Dendritic cell treated with granulocyte-macrophage colony-stimulating factor and Interleukin-4, amounts not matched to agents 40 ng/mL and 50 ng/mL, for 4 days (primary cell): ENCODE results near the gene RIPOR2.
A peak's percentile ranks its signal among the peaks of the same experiment; 100 is the strongest.

Experiments used
- H3K27ac Mint-ChIP-seq: one replicate; pipeline ENCODE4 v1.8.0; 2022; ENCODE audit warnings: mild to moderate bottlenecking, mixed read lengths
- H3K27me3 Mint-ChIP-seq: one replicate; pipeline ENCODE4 v1.8.0; 2022; ENCODE audit warnings: mild to moderate bottlenecking, mixed read lengths
- H3K36me3 Mint-ChIP-seq: one replicate; pipeline ENCODE4 v1.8.0; 2022; ENCODE audit warnings: low read depth, mixed read lengths
- H3K4me1 Mint-ChIP-seq: one replicate; pipeline ENCODE4 v1.8.0; 2022; ENCODE audit warnings: low read depth, mixed read lengths
- H3K4me3 Mint-ChIP-seq: one replicate; pipeline ENCODE4 v1.8.0; 2022; ENCODE audit warnings: mild to moderate bottlenecking, moderate library complexity, mixed read lengths
- H3K9me3 Mint-ChIP-seq: one replicate; pipeline ENCODE4 v1.8.0; 2022; ENCODE audit warnings: mixed read lengths
- intact Hi-C: fragments of 100-400 bp; cut with micrococcal nuclease; formaldehyde crosslinking; loops from one replicate; pipeline ENCODE4 v1.15.0; 2022

RIPOR2 gene

GRCh38 chr6:24935366-24936152, at the start of gene RIPOR2:
TSS of gene RIPOR2 (minus strand) at chr6:24935960. CDS start at chr6:24935898, 62 bp downstream.
- Mint-ChIP-seq H3K9me3 (no peaks in the 10 kb centered on the region), H3K4me3 (peak within 1 kb of the TSS; percentile 50), H3K27me3 (no peaks in the 10 kb centered on the region), H3K36me3 (no peaks in the 10 kb centered on the region), H3K27ac (peak within 1 kb of the TSS; percentile 69), H3K4me1 (peaks cover 63% of the 10 kb centered on the region)
- intact Hi-C loops, result loop anchor here (5.0 kb wide), 1 partner anchor 57 kb away; no protein-coding TSS in a partner anchor

- H3K4me1 Mint-ChIP-seq, result no peaks in the 10 kb centered on the region
- intact Hi-C loops, result no loop called here
- H3K4me3 Mint-ChIP-seq, result no peak overlapping the region
- no peaks in the 10 kb centered on the region for H3K27me3 Mint-ChIP-seq
- H3K36me3 Mint-ChIP-seq, result no peaks in the 10 kb centered on the region
- no peak overlapping the region for H3K27ac Mint-ChIP-seq
- no peaks in the 10 kb centered on the region for H3K9me3 Mint-ChIP-seq
Measured at GRCh38 chr6:24985323-24985722, 49.6 kb upstream of the RIPOR2 start.

- peaks cover 11% of the 10 kb centered on the region for H3K4me1 Mint-ChIP-seq
- intact Hi-C loops, result no loop called here
Measured at GRCh38 chr6:24982231-24982630, 46.5 kb upstream of the RIPOR2 start.

GRCh38 chr6:24981386-24981760, 45.6 kb upstream of the RIPOR2 start:
- intact Hi-C loops, result no loop called here
- no peaks in the 10 kb centered on the region for H3K36me3 Mint-ChIP-seq
- H3K9me3 Mint-ChIP-seq, result no peaks in the 10 kb centered on the region
- H3K4me3 Mint-ChIP-seq, result no peak overlapping the region
- H3K27ac Mint-ChIP-seq, result no peak overlapping the region
- H3K4me1 Mint-ChIP-seq, result peaks cover 11% of the 10 kb centered on the region
- no peaks in the 10 kb centered on the region for H3K27me3 Mint-ChIP-seq

More at GRCh38 chr6:24982231-24982630, 46.5 kb upstream of the RIPOR2 start:
- H3K9me3 Mint-ChIP-seq, result no peaks in the 10 kb centered on the region
- no peaks in the 10 kb centered on the region for H3K27me3 Mint-ChIP-seq
- no peaks in the 10 kb centered on the region for H3K36me3 Mint-ChIP-seq
- no peak overlapping the region for H3K27ac Mint-ChIP-seq
- no peak overlapping the region for H3K4me3 Mint-ChIP-seq

- Mint-ChIP-seq H3K36me3 (no peaks in the 10 kb centered on the region), H3K27me3 (no peaks in the 10 kb centered on the region), H3K4me1 (peaks cover 11% of the 10 kb centered on the region), H3K4me3 (no peak overlapping the region), H3K27ac (no peak overlapping the region), H3K9me3 (no peaks in the 10 kb centered on the region)
- intact Hi-C loops, result no loop called here
Measured at GRCh38 chr6:24980507-24981385, 45.0 kb upstream of the RIPOR2 start.

GRCh38 chr6:24979176-24979575, 43.4 kb upstream of the RIPOR2 start:
- Mint-ChIP-seq H3K4me1 (peaks cover 23% of the 10 kb centered on the region), H3K27me3 (no peaks in the 10 kb centered on the region), H3K36me3 (no peaks in the 10 kb centered on the region), H3K27ac (no peak overlapping the region), H3K4me3 (no peak overlapping the region), H3K9me3 (no peaks in the 10 kb centered on the region)
- intact Hi-C loops, result no loop called here

- H3K9me3 Mint-ChIP-seq, result no peaks in the 10 kb centered on the region
- peaks cover 28% of the 10 kb centered on the region for H3K4me1 Mint-ChIP-seq
- intact Hi-C loops, result no loop called here
- H3K36me3 Mint-ChIP-seq, result no peaks in the 10 kb centered on the region
- no peak overlapping the region for H3K4me3 Mint-ChIP-seq
- no peak overlapping the region for H3K27ac Mint-ChIP-seq
- no peaks in the 10 kb centered on the region for H3K27me3 Mint-ChIP-seq
Measured at GRCh38 chr6:24974182-24975171, 38.7 kb upstream of the RIPOR2 start.

GRCh38 chr6:24972311-24972958, 36.7 kb upstream of the RIPOR2 start:
- H3K4me3 Mint-ChIP-seq, result no peak overlapping the region
- H3K27me3 Mint-ChIP-seq, result no peaks in the 10 kb centered on the region
- no peaks in the 10 kb centered on the region for H3K9me3 Mint-ChIP-seq
- no peaks in the 10 kb centered on the region for H3K36me3 Mint-ChIP-seq
- no peak overlapping the region for H3K27ac Mint-ChIP-seq
- H3K4me1 Mint-ChIP-seq, result peaks cover 19% of the 10 kb centered on the region
- intact Hi-C loops, result no loop called here

GRCh38 chr6:24971067-24971466, 35.3 kb upstream of the RIPOR2 start:
- H3K4me1 Mint-ChIP-seq, result peaks cover 19% of the 10 kb centered on the region
- H3K27ac Mint-ChIP-seq, result no peak overlapping the region
- no peaks in the 10 kb centered on the region for H3K9me3 Mint-ChIP-seq
- H3K36me3 Mint-ChIP-seq, result no peaks in the 10 kb centered on the region
- no peaks in the 10 kb centered on the region for H3K27me3 Mint-ChIP-seq
- no peak overlapping the region for H3K4me3 Mint-ChIP-seq
- intact Hi-C loops, result no loop called here

GRCh38 chr6:24969343-24969860, 33.6 kb upstream of the RIPOR2 start:
- Mint-ChIP-seq H3K36me3 (no peaks in the 10 kb centered on the region), H3K4me3 (no peak overlapping the region), H3K9me3 (no peaks in the 10 kb centered on the region), H3K4me1 (peaks cover 9% of the 10 kb centered on the region), H3K27me3 (no peaks in the 10 kb centered on the region), H3K27ac (no peak overlapping the region)
- intact Hi-C loops, result no loop called here

- Mint-ChIP-seq H3K36me3 (no peaks in the 10 kb centered on the region), H3K4me3 (no peak overlapping the region), H3K27me3 (no peaks in the 10 kb centered on the region), H3K9me3 (no peaks in the 10 kb centered on the region), H3K27ac (no peak overlapping the region), H3K4me1 (peaks cover 13% of the 10 kb centered on the region)
- intact Hi-C loops, result no loop called here
Measured at GRCh38 chr6:24968783-24969182, 33.0 kb upstream of the RIPOR2 start.

- intact Hi-C loops, result no loop called here
- Mint-ChIP-seq H3K36me3 (no peaks in the 10 kb centered on the region), H3K4me1 (peaks cover 15% of the 10 kb centered on the region), H3K9me3 (no peaks in the 10 kb centered on the region), H3K27ac (no peak overlapping the region), H3K27me3 (no peaks in the 10 kb centered on the region), H3K4me3 (no peak overlapping the region)
Measured at GRCh38 chr6:24967211-24967610, 31.5 kb upstream of the RIPOR2 start.

- no peak overlapping the region for H3K4me3 Mint-ChIP-seq
- H3K36me3 Mint-ChIP-seq, result no peaks in the 10 kb centered on the region
- H3K4me1 Mint-ChIP-seq, result peaks cover 18% of the 10 kb centered on the region
- intact Hi-C loops, result no loop called here
- H3K27me3 Mint-ChIP-seq, result peaks cover 1% of the 10 kb centered on the region
- no peak overlapping the region for H3K27ac Mint-ChIP-seq
- H3K9me3 Mint-ChIP-seq, result no peaks in the 10 kb centered on the region
Measured at GRCh38 chr6:24966381-24966780, 30.6 kb upstream of the RIPOR2 start.
